ENCODE measurements around the gene ZFP92.

The ZFP92 gene

DNA sequence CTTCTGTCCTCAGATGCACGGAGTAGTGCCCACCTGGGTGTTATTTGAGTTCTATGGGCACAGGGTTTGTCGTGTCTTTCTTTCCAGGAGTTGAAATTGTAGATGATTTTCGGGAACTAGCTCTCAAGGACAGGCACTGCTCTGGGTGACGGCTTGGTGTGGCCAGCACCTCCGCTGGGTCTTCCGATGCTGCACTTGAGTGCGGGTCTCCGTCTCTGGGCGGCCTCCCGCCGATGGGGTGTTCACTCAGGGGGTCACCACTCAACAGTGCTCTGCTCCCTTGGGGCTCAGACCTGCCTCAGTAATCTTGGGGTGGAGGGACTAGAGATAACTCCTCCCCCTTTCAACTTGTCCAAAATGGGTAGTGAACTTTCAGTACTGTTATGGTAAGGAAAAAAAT is 2.5 kb downstream of the ZFP92 start:
- H3K9me2 ChIP-seq (replicated peaks; ENCODE audit: insufficient read depth, low read length): no peaks in the 10 kb centered on the region
- no peak overlapping the region for H2AFZ ChIP-seq (ENCODE audit: low read depth, low read length, severe bottlenecking)
- H3K4me3 ChIP-seq (ENCODE audit: insufficient read depth, low read length, poor library complexity, severe bottlenecking): no peak overlapping the region
- H3K79me2 ChIP-seq (ENCODE audit: insufficient read depth, low read length): no peaks in the 10 kb centered on the region
- TF ChIP-seq EZH2phosphoT487 (conservative IDR thresholded peaks at IDR 0.05; ENCODE audit: low read length): no peak
- TF ChIP-seq, protein P1, sequence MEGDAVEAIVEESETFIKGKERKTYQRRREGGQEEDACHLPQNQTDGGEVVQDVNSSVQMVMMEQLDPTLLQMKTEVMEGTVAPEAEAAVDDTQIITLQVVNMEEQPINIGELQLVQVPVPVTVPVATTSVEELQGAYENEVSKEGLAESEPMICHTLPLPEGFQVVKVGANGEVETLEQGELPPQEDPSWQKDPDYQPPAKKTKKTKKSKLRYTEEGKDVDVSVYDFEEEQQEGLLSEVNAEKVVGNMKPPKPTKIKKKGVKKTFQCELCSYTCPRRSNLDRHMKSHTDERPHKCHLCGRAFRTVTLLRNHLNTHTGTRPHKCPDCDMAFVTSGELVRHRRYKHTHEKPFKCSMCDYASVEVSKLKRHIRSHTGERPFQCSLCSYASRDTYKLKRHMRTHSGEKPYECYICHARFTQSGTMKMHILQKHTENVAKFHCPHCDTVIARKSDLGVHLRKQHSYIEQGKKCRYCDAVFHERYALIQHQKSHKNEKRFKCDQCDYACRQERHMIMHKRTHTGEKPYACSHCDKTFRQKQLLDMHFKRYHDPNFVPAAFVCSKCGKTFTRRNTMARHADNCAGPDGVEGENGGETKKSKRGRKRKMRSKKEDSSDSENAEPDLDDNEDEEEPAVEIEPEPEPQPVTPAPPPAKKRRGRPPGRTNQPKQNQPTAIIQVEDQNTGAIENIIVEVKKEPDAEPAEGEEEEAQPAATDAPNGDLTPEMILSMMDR (IDR thresholded peaks at IDR 0.05; ENCODE audit: insufficient read depth, low read length, poor library complexity, severe bottlenecking): no peak
- H3K36me3 ChIP-seq (ENCODE audit: low read length): no peaks in the 10 kb centered on the region
- H3K9ac ChIP-seq (ENCODE audit: low read length): no peak overlapping the region
- no peaks in the 10 kb centered on the region for H3K27me3 ChIP-seq (ENCODE audit: low read length)
- H3K4me2 ChIP-seq (ENCODE audit: low read depth, low read length, poor library complexity, severe bottlenecking): no peak overlapping the region
- no peaks in the 10 kb centered on the region for H3K9me3 ChIP-seq (ENCODE audit: insufficient read depth, low read length)
- H3K27ac ChIP-seq (ENCODE audit: low read depth, low read length): no peak overlapping the region
- H3F3A ChIP-seq (ENCODE audit: insufficient read depth): no peaks in the 10 kb centered on the region
- no peaks in the 10 kb centered on the region for H4K20me1 ChIP-seq (ENCODE audit: low read depth, low read length)

- Histone ChIP-seq H4K20me1 (ENCODE audit: low read depth, low read length) (no peaks in the 10 kb centered on the region), H3K4me3 (ENCODE audit: insufficient read depth, low read length, poor library complexity, severe bottlenecking) (no peak overlapping the region), H3K27me3 (ENCODE audit: low read length) (no peaks in the 10 kb centered on the region), H3F3A (ENCODE audit: insufficient read depth) (no peaks in the 10 kb centered on the region), H3K27ac (ENCODE audit: low read depth, low read length) (no peak overlapping the region), H3K9me3 (ENCODE audit: insufficient read depth, low read length) (no peaks in the 10 kb centered on the region), H3K36me3 (ENCODE audit: low read length) (no peaks in the 10 kb centered on the region), H3K9me2 (replicated peaks; ENCODE audit: insufficient read depth, low read length) (no peaks in the 10 kb centered on the region), H3K79me2 (ENCODE audit: insufficient read depth, low read length) (no peaks in the 10 kb centered on the region), H3K9ac (ENCODE audit: low read length) (no peak overlapping the region), H2AFZ (ENCODE audit: low read depth, low read length, severe bottlenecking) (no peak overlapping the region), H3K4me2 (ENCODE audit: low read depth, low read length, poor library complexity, severe bottlenecking) (no peak overlapping the region)
- TF ChIP-seq EZH2phosphoT487 (conservative IDR thresholded peaks at IDR 0.05; ENCODE audit: low read length): no peak
- TF ChIP-seq, protein P1 (IDR thresholded peaks at IDR 0.05; ENCODE audit: insufficient read depth, low read length, poor library complexity, severe bottlenecking): no peak
Observed at GRCh38 chrX:153414856-153415510, 3.7 kb downstream of the ZFP92 start.

GRCh38 chrX:153416781-153417450 is 5.6 kb downstream of the ZFP92 start:
- Histone ChIP-seq H4K20me1 (ENCODE audit: low read depth, low read length) (no peaks in the 10 kb centered on the region), H3F3A (ENCODE audit: insufficient read depth) (no peaks in the 10 kb centered on the region), H3K27ac (ENCODE audit: low read depth, low read length) (no peak overlapping the region), H3K9ac (ENCODE audit: low read length) (no peak overlapping the region), H3K79me2 (ENCODE audit: insufficient read depth, low read length) (no peaks in the 10 kb centered on the region), H3K4me2 (ENCODE audit: low read depth, low read length, poor library complexity, severe bottlenecking) (no peak overlapping the region), H3K9me2 (replicated peaks; ENCODE audit: insufficient read depth, low read length) (no peaks in the 10 kb centered on the region), H3K4me3 (ENCODE audit: insufficient read depth, low read length, poor library complexity, severe bottlenecking) (no peak overlapping the region), H3K9me3 (ENCODE audit: insufficient read depth, low read length) (no peaks in the 10 kb centered on the region), H2AFZ (ENCODE audit: low read depth, low read length, severe bottlenecking) (no peak overlapping the region), H3K36me3 (ENCODE audit: low read length) (no peaks in the 10 kb centered on the region), H3K27me3 (ENCODE audit: low read length) (no peaks in the 10 kb centered on the region)
- TF ChIP-seq, protein P1 (IDR thresholded peaks at IDR 0.05; ENCODE audit: insufficient read depth, low read length, poor library complexity, severe bottlenecking): no peak
- TF ChIP-seq EZH2phosphoT487 (conservative IDR thresholded peaks at IDR 0.05; ENCODE audit: low read length): no peak

Measured in SU-DHL-6 (cell line).